ENCODE results near the gene CAPNS2. TPM values are rescaled to one million over a fixed set of nuclear protein-coding genes. Genes with fewer than 3 reads are reported as not detected.
"Not testable (repeated sequence)": the region's sequence is repeated elsewhere in the genome, so short reads cannot be mapped to it uniquely, and the experiment has no call there.

The CAPNS2 gene
- total RNA-seq, 2 donors from 2014 or later: 0.35 TPM; not detected in 1

GRCh38 chr16:55597928-55598327 is 31.4 kb downstream of the CAPNS2 start:
- TF ChIP-seq CTCF (IDR thresholded peaks at IDR 0.05): no peak
- Histone ChIP-seq H3K4me3 (no peak overlapping the region), H3K27me3 (no peaks in the 10 kb centered on the region), H3K9me3 (no peaks in the 10 kb centered on the region), H3K4me1 (no peaks in the 10 kb centered on the region), H3K36me3 (no peaks in the 10 kb centered on the region), H3K27ac (no peak overlapping the region)
- no peak for DNase-seq (ENCODE audit: low spot score)

GRCh38 chr16:55605754-55606336 is 39.4 kb downstream of the CAPNS2 start:
- H3K27ac ChIP-seq: no peak overlapping the region
- H3K4me1 ChIP-seq: no peaks in the 10 kb centered on the region
- no peak overlapping the region for H3K4me3 ChIP-seq
- no peaks in the 10 kb centered on the region for H3K36me3 ChIP-seq
- H3K9me3 ChIP-seq: no peaks in the 10 kb centered on the region
- no peak for TF ChIP-seq CTCF (IDR thresholded peaks at IDR 0.05)
- no peak for DNase-seq (ENCODE audit: low spot score)
- H3K27me3 ChIP-seq: no peaks in the 10 kb centered on the region

- Histone ChIP-seq H3K27me3 (no peaks in the 10 kb centered on the region), H3K4me3 (no peak overlapping the region), H3K4me1 (no peaks in the 10 kb centered on the region), H3K27ac (no peak overlapping the region), H3K9me3 (no peaks in the 10 kb centered on the region), H3K36me3 (no peaks in the 10 kb centered on the region)
- TF ChIP-seq CTCF (IDR thresholded peaks at IDR 0.05): no peak
- no peak for DNase-seq (ENCODE audit: low spot score)
Observed at GRCh38 chr16:55613613-55614335, 47.3 kb downstream of the CAPNS2 start.

GRCh38 chr16:55615071-55615470 is 48.6 kb downstream of the CAPNS2 start:
- H3K36me3 ChIP-seq: no peaks in the 10 kb centered on the region
- H3K9me3 ChIP-seq: no peaks in the 10 kb centered on the region
- no peaks in the 10 kb centered on the region for H3K4me1 ChIP-seq
- TF ChIP-seq CTCF (IDR thresholded peaks at IDR 0.05): no peak
- H3K27ac ChIP-seq: no peak overlapping the region
- H3K27me3 ChIP-seq: no peaks in the 10 kb centered on the region
- H3K4me3 ChIP-seq: no peak overlapping the region
- no peak for DNase-seq (ENCODE audit: low spot score)

GRCh38 chr16:55615670-55616069 is 49.2 kb downstream of the CAPNS2 start:
- H3K4me3 ChIP-seq; H3K4me1 ChIP-seq; H3K27ac ChIP-seq; H3K36me3 ChIP-seq; H3K9me3 ChIP-seq; DNase-seq (ENCODE audit: low spot score); H3K27me3 ChIP-seq: not testable (repeated sequence)

Other genes with a start within 250 kb of the CAPNS2 start
- gene IRX6, start 242.5 kb upstream of the CAPNS2 start, total RNA-seq: under 1 TPM in 1 of 2 donors, not detected in 1; 0.35 TPM
- gene MMP2, start 87.5 kb upstream of the CAPNS2 start, total RNA-seq: 100 to 1,000 TPM; 131 to 136 TPM
- gene LPCAT2, start 57.6 kb upstream of the CAPNS2 start, total RNA-seq: 1 to 10 TPM; 5.0 to 9.9 TPM
- gene SLC6A2, start 89.3 kb downstream of the CAPNS2 start, total RNA-seq: not detected

Measured in right atrium auricular region (tissue), 2 donors.